DLD1 (cell line): ENCODE data around the gene HMGN3.

Source experiments
- in situ Hi-C: cut with HindIII; loops from 2 replicates; pipeline ENCODE4 v1.10.0; 2017; ENCODE audit warnings: low sequenced_read_pairs

The HMGN3 gene

DNA sequence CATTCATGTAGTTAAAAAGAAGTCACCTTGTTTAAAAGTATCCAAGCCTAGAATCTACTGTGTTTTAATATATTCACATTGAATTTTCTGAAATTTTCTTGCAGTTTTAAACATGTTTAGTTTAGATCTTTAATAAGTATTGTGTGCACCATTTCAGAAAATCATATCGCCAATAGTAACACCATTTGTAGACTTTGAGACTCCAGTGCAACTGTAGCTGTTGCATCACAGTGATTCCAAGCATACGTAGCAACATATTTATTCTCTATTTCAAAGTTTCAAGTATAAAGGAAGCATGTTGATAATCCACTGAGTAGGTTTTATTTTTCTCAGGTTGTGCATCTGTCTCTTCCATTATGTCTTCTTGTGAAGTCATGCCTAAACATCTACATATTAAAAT lies 46.4 kb downstream of the HMGN3 start:
- in situ Hi-C loops = no loop called here

DNA sequence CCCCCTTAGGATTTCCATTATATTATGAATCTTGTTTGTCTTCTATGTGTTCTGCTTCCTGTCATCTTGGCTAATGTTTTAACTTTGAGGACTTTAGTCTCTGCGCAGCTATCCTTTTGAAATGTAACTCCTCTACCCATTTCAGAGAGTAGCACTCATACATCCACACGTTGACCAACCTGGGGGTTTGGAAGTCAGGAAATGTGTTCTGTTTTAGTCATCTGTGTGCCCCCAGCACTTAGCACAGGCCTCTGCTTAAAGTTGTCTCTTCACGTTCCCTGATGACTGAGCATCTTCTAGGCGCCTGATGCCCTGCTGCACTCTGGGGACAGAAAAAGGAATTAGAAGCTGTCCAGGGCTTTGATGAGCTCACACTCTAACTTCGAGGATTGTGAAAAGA lies 47.9 kb downstream of the HMGN3 start:
- in situ Hi-C loops = no loop called here

DNA sequence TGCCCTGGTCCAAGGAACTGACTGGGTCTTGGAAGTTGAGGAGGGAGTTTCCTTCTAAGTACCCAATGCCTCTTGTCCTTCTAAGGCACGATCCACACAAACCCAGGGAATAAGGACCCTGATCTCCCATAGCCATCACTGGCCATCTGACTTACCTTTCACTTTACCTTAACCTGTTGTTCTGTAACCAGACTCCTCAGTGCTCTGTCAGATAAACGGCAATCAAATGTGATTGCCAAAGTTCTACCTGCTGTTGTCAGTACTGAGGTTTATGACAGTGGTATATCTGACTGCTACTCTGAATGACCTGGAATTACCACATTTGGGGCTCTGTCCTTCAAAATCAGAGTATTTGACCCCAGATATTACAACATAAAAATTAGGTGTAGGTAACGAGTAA lies 49.8 kb downstream of the HMGN3 start:
- in situ Hi-C loops = no loop called here

DNA sequence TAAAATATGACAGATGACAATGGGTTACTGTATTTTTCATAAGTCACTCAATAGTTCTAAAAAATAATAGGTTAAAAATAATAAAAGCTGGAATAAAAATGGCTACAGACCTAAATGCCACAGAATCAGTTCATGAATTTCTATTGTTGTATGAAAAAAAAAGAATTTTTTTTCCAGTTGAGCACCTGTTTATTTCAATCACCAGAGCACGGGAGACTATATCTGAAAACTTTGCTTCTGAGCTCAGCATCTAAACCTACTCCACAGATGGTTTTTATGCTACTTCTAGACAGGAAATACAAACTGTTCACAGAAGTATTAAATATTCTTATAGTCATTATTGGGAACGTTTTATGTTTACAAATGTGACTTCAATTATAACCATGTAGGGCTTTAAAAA lies 50.4 kb downstream of the HMGN3 start:
- in situ Hi-C loops = no loop called here

DNA sequence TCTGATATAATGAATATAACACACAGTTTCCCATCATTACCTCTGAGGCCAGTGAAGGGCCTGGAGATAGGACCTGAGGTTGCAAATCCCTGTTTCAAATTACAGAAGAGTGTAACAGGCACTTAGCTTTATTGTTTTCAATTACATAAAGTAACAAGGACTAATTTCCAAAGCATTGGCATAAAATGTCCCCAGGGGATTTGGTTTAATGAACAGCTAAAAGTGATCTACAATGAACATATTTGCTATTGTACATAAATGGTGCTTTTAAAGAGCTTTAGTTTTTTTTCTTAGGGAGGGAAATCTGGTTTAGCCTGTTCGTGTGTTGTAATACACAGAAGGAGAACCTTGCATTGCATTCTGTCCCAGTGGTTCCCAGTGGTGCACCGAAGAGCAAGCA lies 54.4 kb downstream of the HMGN3 start:
- in situ Hi-C loops = no loop called here

DNA sequence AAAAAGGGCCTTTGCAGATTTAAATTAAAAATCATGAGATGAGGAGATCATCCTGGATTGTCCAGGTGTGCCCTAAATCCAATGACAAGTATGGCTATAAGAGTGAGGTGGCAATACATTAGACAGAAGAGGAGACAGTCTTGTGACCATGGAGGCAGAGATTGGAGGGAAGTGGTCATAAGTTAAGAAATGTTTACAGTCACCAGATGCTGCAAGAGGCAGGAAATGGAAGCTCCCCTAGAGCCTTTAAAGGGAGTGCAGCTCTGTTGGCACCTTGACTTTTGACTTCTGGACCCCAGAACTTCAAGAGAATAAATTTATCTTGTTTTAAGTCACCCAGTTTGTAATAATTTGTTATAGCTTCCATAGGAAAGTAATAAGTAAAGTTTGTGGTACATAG lies 61.1 kb downstream of the HMGN3 start:
- in situ Hi-C loops = no loop called here

DNA sequence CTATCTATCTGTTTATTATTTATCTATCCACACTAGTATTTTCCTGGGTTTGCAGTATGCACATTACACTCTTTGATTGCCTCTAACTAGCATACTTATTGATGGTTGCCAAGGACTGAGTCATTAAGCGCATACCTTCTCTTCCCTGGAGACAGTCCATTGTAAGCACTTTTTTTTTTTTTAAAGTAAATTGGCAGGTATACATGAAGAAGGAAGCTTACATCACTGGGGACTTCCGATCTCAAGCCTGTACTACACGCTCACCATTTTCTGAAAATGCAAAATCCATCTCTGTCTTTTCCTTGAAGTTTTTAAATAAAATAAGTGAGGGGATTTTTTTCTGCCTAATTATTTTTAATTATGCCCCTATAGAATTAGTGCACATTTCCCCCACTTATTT lies 63.5 kb downstream of the HMGN3 start:
- in situ Hi-C loops = no loop called here

DNA sequence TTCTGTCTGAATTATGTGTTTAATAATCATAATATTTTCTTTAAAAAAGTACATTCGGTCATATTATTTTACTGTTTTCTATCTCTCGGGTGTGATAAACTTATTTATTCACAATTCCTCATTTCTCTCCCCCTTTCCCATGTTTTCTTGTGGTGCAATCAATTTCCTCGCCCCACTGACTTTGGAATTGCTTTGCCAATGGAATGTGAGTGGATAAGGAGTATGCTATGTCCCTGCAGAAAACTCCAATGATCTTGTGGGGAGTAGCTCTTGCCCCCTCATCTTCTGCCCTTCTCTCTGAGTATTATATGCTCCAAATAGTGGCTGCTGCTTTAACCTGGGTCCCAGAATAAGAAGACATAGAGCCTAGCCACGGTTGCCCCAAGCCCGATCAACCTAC lies 64.1 kb downstream of the HMGN3 start:
- in situ Hi-C loops = no loop called here

DNA sequence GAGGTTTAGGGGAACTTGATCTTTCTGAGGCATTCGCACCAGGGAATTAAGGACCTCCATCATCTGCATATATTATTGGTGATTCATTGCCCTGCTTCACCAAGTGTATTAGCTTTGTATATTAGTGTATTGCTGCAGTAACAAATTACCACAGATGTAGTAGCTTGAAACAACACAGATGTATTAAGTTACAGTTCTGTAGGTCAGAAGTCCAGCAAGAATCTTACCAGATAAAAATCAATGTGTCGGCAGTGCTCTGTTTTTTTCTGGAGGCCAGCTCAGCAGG lies 65.8 kb downstream of the HMGN3 start:
- in situ Hi-C loops = no loop called here

DNA sequence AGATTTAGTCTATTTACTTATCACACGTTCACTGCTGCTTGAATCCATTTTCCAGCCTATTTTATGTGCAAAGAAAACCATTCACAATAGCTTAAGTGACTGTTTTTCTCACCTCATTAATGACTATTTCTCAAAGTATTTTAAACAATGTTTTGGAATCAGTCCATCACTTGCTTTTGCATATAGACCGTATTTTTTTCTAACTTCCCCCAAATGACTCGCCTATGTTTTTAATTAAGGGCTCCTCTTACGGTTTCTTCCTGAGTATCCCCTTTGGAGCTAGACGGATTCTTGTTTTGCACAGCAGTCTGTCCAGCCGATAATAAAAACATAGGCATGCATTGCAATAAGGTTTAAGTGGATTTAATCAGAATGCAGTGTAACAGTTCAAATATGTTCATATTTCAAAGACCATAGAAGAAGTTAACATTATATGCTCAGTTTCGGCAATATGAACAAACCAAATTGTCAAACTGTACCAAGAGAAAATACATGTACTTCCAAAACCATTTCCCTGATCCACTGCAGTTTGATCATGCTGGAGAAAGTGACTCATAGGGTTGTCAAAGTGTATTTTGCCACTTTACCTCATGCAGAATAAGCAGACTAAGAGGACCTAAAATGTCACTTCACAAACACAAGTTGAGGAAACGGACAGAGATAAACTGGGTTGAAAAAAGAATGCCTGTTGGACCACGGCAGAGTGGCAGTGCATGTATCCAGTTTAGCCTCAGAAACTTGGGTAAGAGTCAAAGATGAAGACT lies 66.4 kb downstream of the HMGN3 start:
- in situ Hi-C loops = no loop called here

DNA sequence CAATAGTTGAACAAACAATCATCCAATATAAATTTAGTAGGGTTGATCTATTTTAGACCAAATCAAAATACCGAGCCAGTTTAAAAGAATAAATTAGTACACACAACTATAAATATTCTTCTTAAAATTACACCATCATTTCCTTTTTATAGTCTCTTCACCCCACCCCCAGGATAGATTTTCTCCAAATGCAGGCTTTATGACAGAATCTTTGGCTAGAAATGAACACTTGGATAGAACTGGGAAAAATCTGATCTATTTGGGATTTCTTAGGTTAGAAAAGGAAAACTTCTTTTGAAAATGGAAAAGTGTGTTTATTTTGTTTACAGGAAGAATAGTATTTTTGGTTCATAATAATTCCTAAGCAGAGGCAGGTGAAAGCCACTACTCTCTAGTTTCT lies 74.6 kb downstream of the HMGN3 start:
- in situ Hi-C loops = no loop called here

DNA sequence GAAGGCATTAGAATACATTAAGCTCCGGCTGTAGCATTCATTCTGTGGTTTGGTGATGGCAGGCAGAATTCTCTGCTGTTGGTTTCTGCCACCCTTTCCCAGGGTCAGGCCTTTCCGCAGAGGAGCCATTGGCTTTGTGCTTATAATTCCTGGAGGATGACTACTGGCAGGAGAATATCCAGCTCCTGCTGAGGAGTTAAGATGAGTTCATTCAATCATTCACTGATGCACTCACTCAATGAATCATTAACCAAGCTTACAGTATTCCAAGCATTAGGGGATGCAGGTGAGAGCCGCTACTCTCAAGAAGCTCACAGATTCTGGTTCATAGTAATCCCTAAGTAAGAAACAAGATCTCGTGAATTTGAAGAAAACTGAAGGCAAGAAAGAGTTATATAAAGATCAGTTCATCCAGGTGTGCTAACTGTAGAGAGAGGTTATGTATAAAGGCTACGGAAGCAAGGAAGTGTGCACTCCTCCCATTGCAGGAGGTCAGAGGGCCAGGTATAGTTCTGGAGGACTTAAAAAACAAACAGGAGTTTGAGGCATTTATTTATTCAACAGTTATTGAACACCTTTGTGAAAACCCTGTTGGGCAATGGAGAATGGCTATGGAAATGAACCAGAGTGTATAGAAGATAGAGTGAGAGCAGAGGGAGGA lies 75.5 kb downstream of the HMGN3 start:
- in situ Hi-C loops = no loop called here

DNA sequence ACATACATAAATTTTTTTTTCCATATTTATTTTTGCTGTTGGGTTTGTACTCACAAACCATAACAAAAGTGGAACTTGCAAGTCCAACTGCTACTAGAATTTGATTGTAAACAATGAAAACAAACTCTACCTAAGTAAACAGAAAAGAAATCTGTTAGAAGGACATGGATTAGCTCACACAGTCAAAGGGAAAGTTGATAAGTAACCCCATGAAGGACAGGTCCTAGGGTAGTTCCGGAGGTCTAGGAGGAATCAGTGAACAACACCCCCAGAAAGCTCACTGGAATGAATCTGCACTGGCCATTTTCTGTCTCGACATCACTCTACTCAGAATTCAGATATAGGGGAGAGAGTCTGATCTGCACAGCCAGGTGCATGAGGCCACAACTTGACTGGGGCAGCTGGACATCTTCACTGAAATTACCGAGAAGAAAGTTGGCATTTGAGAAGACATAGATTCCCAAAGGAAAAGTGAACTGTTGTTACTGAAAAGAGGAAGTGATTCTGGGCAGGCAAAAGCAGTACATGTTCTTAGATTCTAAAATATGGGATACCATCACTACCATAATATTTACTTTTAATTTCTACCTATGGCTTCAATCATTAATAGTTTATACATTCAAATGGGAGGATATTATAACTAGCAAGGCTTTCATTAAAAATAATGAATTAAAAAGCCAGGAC lies 76.4 kb downstream of the HMGN3 start:
- in situ Hi-C loops = no loop called here

DNA sequence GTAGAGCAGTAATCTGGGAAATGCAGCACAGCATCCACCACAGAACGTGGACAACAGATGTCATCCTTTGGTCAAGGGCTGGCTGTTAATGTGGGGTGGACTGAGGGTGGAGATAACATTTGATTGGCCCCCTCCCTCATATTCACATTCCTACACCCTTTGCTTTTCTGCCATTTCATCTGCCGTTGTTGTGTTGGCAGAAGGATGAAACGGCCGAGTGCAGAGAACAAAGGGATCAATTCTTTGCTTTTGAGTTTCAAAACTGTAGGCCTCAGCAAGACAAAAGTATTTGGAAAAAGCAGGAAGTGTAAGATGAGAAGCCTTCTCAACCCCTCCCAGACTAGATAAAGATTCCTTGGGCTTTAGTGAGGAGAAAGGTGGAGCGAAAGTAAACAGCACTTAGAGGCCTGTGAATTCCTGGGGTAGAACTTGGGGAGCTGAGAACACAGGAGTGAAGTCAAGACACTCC lies 82.2 kb downstream of the HMGN3 start:
- in situ Hi-C loops = no loop called here
